Pulmonary artery endothelial cell (primary cell): ENCODE data around the gene DNAJC30. TPM values are rescaled to one million over a fixed set of nuclear protein-coding genes. Genes with fewer than 3 reads are reported as not detected.
"Not testable (repeated sequence)": the region's sequence is repeated elsewhere in the genome, so short reads cannot be mapped to it uniquely, and the experiment has no call there.

Experiments
- DNase-seq: peaks from one replicate; pipeline ENCODE4 v3.0.0-alpha.2; 2011; ENCODE audit warnings: low read depth, low spot score
- total RNA-seq: library from RNA; depleted of rRNA; stranded (reverse); fragments of >200 nt; gene quantifications from 2 replicates; pipeline ENCODE4 v1.2.3, GENCODE V29; 2014

DNAJC30 gene
- total RNA-seq, 1 donor from 2014 or later: 2.7 TPM

DNA sequence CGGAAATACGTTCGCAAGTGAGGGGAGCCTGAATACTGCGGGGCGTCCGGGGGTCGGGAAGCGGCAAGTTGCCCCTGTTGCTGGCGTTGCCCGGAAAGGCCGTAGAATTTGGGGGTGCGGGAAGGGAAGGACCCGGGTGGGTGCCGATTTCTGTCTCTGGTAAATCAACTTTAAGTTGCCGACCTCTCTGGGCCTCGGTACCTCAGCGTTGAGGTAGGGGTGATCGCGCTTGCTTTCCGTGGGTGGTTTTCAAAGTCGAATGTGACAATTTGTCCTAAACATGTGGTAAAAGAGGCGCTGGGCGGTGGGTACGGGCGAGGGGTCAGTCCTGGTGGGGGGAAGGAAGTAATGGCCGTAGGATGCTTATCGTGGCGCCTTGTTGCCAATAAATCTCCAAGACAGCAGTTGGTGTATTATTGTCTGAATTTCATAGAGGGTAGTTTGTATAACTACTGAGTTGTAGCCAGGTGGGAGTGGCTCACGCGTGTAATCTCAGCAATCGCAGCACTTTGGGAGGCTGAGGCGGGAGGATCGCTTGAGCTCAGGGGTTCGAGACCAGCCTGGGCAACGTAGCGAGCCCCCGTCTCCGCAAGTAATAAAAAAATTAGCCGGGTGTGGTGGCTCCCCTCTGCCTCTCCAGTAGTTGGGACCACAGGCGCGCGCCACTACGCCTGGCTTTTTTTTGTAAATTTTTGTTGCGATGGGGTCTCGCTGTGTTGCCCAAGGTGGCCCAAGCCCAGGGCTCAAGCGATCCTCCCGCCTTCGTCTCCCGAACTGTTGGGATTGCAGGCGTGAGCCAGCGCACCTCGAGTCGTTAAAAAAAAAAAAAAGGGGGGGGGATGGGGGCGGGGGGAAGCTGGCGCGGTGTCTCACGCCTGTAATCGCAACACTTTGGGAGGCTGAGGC lies 788 bp upstream of the DNAJC30 start:
- no peak for DNase-seq

DNA sequence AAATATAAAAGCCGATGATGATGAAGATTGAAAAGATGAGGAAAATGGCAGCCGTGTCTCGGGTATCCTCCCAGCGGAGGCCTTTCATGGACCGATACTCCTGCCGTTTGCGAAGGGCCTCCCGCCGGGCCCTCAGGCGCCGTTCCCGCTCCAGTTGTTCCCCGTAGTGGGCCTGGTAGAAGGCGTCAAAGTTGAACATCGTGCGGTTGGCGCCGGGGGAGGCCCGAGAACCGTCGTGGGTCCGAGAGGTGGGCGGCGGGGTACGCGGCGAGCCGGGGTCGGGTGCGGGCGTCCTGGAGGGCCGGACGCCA lies 553 bp downstream of the DNAJC30 start:
- no peak for DNase-seq

DNA sequence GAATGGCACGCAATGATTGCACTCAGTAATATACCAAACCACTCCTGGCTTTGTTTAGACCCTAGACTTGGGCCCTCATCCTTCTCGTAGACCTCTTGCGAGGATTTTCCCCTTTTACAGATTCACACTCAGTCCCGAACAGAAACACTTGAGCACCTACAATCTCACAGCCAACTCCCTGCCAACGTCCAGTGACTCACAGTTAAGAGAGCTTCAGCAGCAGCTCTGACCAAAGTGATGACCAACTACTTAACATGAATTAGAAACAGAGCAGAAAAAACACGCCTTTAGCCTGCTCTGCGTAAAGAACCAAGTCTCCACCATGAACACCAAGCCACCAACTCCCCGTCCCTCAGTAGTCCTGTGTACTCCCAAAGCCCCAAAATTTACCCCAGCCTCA lies 2.2 kb downstream of the DNAJC30 start:
- no peak for DNase-seq

DNA sequence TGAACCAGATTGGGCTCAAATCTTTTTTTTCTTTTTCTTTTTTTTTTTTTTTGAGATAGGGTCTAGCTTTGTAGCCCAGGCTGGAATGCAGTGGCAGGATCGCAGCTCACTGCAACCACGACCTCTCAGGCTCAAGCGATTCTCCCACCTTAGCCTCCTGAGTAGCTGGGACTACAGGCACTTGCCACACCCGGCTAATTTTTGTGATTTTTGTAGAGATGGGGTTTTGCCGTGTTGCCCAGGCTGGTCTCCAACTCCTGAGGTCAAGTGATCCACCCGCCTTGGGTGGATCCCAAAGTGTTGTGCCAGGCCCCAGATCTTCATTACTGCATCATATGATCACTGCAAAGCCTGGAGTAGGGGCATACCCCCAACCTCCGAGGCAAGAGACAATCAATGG lies 2.8 kb downstream of the DNAJC30 start:
- DNase-seq: no peak

DNA sequence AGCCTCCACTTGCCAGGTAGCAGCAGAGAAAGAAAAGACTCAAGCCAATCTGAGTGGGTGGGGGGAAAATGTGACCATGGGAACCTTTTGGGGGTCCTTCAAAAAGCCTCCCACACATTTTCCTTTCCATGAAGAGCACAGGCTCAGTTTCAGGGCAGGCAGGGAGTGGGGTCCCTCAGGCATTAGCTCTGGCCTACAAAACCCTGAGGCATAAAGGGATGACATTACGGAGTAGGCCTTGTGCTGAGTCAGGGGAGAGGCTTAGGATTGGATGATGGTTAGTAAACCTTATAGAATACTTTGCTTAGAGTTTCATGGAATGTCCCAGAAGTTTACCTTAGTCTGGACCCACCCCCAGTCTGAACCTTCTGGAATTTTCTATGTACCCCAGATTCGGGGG lies 3.5 kb downstream of the DNAJC30 start:
- DNase-seq: no peak

DNA sequence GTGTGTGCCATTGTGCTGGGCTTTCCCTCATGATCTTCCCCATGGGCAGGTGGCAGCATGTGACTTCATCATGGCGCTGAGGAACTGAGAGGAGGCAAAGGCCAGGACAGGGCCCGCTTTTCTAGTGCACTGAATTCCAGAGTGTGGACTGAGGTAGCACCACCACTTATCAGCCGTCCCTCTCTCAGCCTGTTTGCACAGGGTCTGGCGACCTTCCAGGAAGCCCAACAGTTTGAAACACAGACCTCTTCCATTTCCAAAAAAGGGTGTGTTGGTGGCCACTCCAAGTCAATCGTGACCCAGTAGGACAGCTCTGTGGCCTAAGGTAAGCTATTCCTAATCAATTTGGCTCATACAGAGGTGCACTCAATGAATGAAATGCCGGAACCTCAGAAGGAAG lies 4.4 kb downstream of the DNAJC30 start:
- DNase-seq: no peak

DNA sequence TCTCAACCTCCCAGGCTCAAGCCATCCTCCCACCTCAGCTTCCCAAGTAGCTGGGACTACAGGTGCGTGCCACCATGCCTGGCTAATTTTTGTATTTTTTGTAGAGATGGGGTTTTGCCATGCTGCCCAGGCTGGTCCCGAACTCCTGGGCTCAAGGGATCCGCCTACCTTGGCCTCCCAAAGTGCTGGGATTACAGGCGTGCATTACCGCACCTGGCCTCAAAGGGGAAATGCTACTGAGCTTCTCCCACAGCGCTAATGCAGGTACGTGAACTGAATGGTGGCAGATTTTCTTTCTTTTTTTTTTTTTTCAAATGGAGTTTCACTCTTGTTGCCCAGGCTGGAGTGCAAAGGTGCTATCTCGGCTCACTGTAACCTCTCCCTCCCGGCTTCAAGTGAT lies 7.2 kb downstream of the DNAJC30 start:
- DNase-seq: not testable (repeated sequence)

DNA sequence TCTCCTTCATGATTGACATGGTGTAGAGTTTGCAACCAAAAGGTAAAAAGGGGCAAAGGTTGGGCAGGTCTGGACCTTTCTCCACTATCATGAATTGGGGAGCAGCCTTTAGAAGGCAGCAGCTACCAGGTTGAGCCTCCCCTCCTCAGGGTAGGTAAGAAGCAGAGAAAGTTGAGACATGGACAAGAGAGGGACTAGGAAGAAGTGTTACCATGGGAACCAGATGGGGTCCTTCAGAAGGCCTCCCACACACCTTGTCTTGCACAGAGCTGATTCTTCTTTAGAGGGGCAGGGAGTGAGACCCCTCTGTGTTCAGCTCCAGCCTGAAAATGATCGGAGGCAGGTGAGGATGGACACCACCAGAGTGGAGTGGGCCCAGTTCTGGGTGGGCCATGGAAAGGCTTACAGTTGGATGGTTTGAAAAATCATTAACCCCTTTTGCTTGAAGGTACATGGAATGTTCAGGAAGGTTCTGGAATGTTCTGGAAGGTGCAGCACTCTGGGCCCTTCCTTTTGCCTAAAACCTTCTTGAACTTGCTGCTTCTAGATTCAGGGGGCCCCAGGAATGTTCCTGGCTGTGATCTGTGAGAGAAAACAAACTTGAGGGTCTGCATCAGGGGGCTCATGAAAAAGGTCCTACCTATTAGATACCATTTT lies 8.7 kb downstream of the DNAJC30 start:
- no peak for DNase-seq

DNA sequence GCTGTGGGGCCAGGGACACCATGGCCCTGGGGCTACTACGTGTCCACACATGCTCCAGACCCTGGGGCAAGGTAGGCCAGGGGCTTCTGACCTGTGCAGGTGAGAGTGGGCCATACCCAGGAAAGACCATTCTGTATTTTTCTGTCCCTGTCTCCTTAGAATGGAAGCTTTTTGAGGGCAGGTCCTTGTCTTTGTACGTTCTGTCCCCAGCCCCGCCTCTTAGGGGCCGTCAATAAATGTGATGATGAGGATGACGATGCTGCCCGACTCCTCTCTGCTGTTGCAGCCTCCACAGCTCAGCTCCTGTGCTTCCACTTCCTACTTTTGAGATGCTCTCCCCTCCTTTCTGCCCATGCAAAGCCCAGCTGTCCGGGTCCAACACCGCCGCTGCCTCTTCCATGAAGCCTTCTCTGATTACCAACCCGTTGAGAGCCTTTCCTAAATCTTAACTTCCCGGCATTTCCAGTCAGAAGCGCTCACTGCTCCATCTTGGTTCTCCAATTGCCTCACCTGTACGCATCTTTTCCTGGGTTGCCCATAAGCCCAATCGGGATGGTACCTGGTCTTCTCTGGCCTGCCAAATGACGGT lies 11.3 kb downstream of the DNAJC30 start:
- no peak for DNase-seq

DNA sequence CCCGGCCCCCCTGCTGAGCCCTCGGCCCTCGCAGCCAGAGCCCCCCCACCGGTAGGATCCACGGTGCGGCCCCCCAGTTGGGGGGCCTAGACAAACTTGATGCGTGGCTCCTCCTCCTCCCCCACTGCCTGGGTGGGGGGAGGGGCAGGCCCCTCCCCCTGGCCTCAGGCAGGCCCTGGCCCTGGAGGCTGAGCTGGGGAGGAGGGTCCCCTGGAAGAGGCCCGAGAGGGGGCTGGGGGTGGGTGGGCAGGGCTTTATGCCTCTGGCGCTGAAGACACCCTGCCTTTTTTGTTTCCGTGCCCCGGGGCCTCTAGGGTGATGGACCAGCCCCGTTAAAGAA lies 12.0 kb downstream of the DNAJC30 start:
- DNase-seq: no peak

DNA sequence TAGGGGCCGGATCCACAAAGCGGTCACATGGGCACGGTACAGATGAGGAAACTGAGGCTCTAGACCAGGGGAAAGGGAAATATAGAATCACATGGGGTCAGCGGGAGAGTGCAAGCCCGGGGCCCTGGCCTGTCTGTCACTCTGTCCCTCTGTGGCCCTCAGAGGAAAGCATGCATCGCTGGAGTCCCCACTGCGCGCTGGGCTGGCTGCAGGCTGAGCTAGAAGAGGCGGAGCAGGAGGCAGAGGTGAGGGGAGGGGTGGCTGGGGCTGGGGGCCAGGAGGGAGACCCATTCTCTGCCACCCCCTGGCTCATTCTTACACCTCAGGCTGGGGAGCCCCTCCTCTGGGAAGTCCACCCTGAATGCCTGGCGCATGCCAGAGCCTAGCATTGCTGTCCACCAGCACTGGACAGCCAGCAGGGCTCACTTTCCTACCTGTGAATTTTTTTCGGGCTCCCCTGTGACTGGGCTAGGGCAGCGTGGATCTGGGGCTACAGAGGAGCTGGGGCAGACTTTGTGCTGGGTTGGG lies 13.3 kb downstream of the DNAJC30 start:
- DNase-seq: no peak

DNA sequence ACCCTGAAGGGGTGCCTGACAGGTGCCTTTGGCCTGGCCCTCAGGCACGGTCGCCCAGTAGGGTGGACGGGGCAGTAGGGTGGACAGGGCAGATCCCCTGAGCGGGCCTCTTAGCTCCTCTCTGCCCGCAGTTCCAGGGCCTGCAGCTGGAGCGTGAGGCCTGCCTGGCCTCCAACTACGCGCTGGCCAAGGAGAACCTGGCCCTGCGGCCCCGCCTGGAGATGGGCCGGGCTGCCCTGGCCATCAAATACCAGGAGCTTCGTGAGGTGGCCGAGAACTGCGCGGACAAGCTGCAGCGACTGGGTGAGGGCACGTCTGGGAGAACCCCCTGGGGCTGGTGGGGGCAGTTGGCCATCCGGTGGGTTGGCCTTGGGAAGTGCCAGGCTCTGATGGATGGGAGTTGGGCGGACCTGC lies 14.0 kb downstream of the DNAJC30 start:
- DNase-seq: no peak

DNA sequence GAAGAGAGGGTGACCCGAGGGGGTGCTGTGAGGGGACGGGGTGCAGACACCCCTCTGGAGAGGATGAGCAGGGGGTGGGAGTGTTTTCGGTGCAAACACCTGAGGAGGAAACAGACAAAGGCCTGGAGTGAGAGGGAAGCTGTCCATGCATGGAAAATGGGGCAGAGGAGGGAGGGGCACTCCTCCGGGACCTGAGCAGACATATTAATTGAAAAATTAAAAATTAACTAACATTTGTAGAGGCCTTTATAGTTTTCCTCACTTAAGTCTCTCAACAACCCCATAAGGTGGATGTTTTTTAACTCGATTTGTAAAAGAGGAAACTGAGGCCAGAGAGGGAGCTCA lies 14.4 kb downstream of the DNAJC30 start:
- no peak for DNase-seq

DNA sequence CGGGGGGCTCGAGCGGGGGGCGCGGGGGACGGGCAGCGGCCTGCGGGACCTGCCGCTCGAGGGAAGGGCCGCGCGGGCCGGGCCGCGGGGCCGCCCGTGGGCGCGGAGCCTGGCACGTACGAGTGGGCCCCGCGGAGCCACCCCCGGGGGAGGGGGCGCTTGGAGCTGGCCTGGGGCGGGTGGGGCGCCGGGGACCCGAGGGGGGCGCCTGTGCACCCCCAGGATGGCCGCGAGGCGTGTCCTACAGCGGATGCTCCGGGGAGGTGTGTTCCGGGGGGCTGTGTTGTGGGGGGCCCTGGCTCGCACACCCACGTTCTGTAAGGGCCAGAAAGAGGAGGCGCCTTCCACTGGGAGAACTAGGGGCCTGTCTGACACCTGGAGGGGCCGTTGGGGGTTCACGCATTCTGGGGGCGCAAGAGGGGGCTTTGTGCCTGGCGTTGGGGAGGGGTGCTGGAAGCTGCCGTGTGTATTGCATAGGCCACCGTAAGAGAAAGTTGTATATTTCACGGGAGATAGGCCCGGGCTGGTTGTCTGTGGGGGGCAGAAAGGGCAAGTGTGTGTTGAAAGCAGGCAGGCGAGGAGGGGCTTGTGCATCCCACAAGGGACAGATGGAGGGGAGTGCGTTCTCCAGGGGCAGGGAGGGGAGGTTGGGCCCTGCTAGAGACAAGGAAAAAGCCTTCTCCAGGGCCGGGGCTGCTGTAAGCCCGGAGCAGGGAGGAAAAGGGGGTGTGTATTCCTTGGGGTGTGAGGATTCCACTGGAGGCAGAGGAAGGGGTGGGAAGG lies 15.0 kb downstream of the DNAJC30 start:
- no peak for DNase-seq

DNA sequence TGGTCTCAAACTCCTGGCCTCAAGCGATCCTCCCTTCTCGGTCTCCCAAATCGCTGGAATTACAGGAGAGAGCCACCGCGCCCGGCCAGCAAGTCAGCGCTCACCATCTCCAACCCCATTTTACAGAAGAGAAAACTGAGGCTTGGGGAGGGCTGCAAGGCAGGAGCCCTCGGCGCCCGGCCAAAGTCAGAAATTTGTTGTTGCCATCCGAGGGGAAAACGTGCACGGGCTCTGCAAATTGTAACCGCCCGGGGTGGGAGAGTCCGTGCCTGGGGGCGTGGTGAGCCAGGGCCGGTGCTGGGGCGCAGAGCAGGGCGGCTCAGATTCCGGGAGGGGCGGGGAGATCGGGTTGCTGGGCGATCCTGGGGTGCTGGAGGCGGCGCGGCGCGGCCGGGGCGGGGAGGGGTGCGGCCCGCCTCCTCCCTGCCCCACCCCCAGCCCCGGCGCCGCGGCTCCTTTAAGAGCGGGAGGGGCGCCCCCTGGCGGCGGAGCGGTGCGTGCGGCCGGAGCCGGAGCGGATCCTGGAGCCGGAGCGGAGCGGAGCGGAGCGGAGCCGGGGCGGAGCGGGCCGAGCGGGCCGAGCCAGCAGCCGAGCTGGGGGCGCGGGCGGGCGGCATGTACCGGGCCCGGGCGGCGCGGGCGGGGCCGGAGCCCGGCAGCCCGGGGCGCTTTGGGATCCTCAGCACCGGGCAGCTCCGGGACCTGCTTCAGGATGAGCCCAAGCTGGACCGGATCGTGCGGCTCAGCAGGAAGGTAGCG lies 15.7 kb downstream of the DNAJC30 start, which contains the start of gene VPS37D:
TSS of gene VPS37D (plus strand) at position 488 of the 759 bp plus-strand sequence. CDS start at position 616, 128 bp downstream.
- DNase-seq: no peak

DNA sequence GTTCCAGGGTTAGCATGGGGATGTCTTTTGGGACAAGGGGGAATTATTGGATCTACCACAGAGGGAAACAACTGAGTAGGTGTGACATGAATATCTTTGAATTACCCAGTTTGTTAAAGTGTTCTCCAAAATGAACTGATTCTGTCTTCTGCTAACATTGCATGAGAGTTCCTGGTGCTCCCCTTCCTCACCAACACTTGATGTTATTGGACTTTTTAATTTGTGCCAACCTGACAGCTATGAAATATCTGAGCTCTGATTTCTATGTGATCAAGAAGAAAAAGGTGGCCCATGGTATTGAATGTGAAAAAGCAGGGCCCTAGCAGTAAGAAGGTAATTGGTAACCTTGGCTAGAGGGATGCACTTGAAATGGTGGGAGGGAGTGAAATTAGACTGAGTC lies 20.2 kb downstream of the DNAJC30 start:
- DNase-seq: no peak

DNA sequence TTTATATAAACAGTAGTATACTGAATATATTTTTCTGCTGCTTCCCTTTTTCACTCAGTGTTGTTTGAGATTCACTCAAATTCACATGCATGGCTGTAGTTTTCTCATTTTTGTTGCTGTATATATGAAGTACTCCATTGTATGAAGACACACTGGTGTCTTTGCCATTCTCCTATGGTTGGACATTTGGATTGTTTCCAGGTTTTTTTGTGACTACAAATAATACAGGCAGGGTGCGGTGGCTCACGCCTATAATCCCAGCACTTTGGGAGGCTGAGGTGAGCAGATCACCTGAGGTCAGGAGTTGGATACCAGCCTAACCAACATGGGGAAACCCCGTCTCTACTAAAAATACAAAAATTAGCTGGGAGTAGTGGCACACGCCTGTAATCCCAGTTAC lies 22.7 kb downstream of the DNAJC30 start:
- DNase-seq: not testable (repeated sequence)

DNA sequence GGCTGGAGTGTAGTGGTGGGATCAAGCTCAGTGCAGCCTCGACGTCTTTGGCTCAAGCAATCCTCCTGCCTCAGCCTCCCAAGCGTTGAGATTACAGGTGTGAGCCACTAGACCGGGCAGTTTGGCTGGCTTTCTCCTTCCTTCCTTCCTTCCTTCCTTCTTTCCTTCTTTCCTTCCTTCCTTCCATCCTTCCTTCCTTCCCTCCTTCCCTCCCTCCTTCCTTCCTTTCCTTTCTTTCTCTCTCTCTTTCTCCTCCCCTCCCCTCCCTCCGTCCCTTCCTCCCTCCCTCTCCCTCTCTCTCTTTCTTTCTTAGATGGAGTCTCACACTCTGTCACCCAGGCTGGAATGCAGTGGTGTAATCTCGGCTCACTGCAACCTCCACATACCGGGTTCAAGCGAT lies 23.3 kb downstream of the DNAJC30 start:
- DNase-seq: no peak

DNA sequence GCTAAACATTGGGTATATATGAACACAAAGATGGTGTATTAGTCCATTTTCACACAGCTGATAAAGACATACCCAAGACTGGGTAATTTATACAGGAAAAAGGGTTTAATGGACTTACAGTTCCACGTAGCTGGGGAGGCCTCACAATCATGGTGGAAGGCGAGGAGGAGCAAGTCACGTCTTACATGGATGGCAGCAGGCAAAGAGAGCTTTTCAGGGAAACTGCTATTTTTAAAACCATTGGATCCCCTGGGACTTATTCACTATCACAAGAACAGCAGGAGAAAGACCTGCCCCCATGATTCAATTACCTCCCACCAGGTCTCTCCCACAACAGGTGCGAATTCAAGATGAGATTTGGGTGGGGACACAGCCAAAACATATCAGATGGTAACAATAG lies 27.9 kb downstream of the DNAJC30 start:
- not testable (repeated sequence) for DNase-seq

DNA sequence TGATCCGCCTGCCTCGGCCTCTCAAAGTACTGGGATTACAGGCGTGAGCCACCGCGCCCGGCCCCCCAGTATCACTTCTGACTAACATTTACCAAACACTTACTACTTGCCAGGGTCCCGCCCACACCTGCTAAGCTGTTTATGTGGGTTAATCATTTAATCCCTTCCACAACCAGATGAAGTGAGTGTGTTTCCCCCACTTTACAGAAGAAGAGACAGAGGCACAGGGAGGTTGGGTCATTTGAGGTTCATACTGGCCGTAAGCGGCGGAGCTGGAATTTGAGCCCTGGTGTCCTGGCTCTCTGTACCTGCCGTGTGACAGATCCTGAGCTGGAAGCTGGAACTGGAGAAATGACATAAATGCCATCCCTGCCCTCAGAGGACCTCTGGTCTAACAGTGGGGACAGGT lies 30.7 kb downstream of the DNAJC30 start:
- DNase-seq: no peak

DNA sequence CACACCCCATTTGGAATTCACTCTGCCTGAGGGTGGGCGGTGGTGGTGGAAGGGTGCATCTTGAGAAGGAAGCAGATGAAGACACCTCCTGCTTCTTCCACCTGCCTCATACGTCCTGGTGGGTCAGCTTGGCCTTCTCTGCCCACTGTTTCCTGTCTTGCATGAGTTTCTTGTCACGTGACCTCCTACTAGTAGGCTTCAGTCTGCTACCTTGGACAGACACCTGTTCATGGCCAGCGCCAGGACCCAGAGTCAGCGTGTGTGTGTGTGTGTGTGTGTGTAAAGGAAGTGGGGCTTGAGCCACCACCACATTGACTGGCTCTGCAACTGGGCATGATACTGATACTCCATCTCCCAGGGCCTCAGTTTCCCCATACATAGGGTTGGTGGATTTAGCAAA lies 32.7 kb downstream of the DNAJC30 start:
- DNase-seq: no peak
